Raji (cell line): ENCODE data around the gene BRK1.

Experiments used
- POLR2A ChIP-seq: IDR thresholded peaks from 2 replicates; pipeline ENCODE4 v1.6.1; 2011; ENCODE audit warnings: low read depth, low read length, control low read depth; ENCODE audit not compliant: insufficient read depth

The BRK1 gene

DNA sequence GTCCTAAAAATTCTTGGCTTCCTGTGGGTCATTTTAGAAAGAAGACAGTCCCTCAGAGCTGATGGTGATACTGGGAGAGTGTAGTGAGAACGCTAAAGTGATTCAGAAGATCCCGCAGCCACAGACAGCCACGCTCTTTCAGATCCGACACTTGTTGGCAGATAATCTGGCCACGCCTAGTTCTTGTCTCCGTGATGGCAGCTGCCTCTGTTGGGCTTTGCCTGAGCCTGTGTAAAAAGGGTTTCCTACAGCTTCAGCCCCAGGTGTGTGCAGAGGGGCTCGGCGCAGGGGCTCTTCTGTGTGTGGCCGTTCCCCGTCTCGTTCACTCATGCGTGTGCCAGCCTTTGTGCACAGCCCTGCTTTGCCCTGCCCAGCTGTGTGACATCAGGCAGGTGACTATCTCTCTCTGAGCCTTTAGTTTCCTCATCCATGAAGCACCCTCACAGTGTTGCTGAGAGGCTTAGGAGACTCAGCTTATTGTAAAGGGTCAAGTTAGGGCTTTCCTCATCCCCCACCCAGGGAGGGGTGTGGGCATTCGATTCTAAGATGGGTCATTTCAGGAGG, 55.5 kb downstream of the BRK1 start:
- no peak for TF ChIP-seq POLR2A

DNA sequence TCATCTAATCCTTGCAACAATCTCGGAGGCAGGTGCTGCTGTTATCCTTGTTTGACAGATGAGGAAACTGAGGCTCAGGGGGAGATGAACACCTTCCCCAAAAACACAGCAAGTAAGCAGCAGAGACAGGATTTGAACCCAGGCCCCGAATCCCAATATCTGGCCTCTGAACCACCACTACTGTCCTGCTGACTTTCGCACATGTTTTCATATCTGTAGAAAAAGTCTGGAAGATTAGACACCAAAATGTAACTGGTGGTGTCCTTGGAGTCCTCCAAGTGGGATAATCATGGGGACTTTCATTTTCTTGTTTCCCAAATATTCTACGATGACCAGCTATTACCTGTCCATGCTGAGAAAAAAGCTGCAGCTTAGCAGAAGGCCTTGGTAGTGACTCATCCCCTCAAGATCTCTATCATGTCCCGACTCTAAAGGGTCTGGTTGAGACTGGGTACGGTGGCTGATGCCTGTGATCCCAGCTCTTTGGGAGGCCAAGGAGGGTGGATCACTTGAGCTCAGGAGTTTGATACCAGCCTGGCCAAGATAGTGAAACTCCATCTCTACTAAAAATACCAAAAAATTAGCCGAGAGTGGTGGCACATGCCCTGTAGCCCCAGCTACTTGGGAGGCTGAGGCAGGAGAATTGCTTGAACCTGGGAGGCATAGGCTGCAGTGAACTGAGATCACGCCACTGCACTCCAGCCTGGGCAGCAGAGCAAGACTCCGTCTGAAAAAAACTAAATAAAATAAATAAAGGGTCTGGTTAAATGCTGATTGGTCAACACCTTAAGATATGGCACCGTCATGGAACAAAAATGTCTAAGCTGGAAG, 57.8 kb downstream of the BRK1 start:
- TF ChIP-seq POLR2A, result no peak

DNA sequence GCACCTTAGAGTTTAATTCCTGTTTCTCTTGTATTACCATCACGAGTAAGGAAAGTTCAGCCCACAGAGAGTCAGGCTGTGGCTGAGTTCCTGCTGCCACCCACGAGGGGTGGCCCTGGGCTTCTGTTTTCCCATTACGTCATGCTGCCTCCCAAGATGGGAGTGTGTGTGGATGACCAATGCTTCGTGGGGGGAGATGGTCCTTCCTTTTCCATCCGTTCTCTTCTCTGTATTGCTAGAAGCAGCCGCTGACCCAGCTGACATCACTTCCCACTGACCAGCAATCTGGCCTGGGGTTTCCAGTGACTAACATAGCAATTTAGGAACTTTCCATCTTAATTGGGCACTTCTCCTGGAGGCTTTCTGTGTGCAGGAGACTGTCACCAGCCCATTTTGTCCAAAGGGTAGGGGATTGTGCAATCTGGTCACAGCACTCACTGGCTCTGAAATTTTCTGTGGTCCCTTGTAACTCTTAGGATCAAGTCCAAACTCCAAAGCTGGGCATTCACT, 58.5 kb downstream of the BRK1 start:
- no peak for TF ChIP-seq POLR2A
